Liver (tissue), 9 donors: ENCODE measurements around the gene RSPRY1. TPM values are rescaled to one million over a fixed set of nuclear protein-coding genes. Genes with fewer than 3 reads are reported as not detected.

Source experiments
- DNase-seq: peaks from one replicate; pipeline ENCODE4 v3.0.0-alpha.2; 2017; ENCODE audit warnings: low spot score
- H3K27ac ChIP-seq, 2 donors: one replicate each; pipeline ENCODE4 v1.7.0; 2013; ENCODE audit warnings: inconsistent platforms in 2 of 2, low read length in 2 of 2, control low read depth in 1 of 2, low read depth in 1 of 2, mild to moderate bottlenecking in 1 of 2
- H3K27me3 ChIP-seq, 4 donors: one replicate each; pipeline versions ENCODE4 v1.6.1 to v1.7.0; 2013; ENCODE audit warnings: low read length in 3 of 4, inconsistent platforms in 1 of 4, mild to moderate bottlenecking in 1 of 4, moderate library complexity in 1 of 4; ENCODE audit not compliant: control insufficient read depth in 4 of 4, insufficient read depth in 4 of 4
- H3K36me3 ChIP-seq, 4 donors: one replicate each; pipeline versions ENCODE4 v1.6.1 to v1.7.0; 2013; ENCODE audit warnings: low read length in 3 of 4, mild to moderate bottlenecking in 3 of 4, low read depth in 1 of 4, moderate library complexity in 1 of 4; ENCODE audit not compliant: control insufficient read depth in 4 of 4, insufficient read depth in 3 of 4
- H3K4me1 ChIP-seq, 4 donors: one replicate each; pipeline versions ENCODE4 v1.6.1 to v1.7.0; 2013; ENCODE audit warnings: low read length in 3 of 4, mild to moderate bottlenecking in 3 of 4, moderate library complexity in 1 of 4; ENCODE audit not compliant: control insufficient read depth in 4 of 4, insufficient read depth in 4 of 4
- H3K4me3 ChIP-seq, 3 donors: one replicate each; pipeline versions ENCODE4 v1.6.1 to v1.7.0; 2013; ENCODE audit warnings: low read length in 3 of 3, control low read depth in 1 of 3, low read depth in 1 of 3, mild to moderate bottlenecking in 1 of 3
- H3K9ac ChIP-seq, 2 donors: one replicate each; pipeline ENCODE4 v1.7.0; 2013; ENCODE audit warnings: low read length in 2 of 2, mild to moderate bottlenecking in 2 of 2, moderate library complexity in 2 of 2, control low read depth in 1 of 2, low read depth in 1 of 2
- H3K9me3 ChIP-seq, 4 donors: one replicate each; pipeline versions ENCODE4 v1.6.1 to v1.7.0; 2013; ENCODE audit warnings: low read length in 3 of 4; ENCODE audit not compliant: control insufficient read depth in 4 of 4
- ATF3 ChIP-seq: IDR thresholded peaks from 2 replicates; pipeline ENCODE4 v1.6.1; 2016; ENCODE audit warnings: antibody characterized with exemption
- FOXA1 ChIP-seq: IDR thresholded peaks from 2 replicates; pipeline ENCODE4 v1.6.1; 2016; ENCODE audit warnings: antibody characterized with exemption
- FOXA2 ChIP-seq: IDR thresholded peaks from 2 replicates; pipeline ENCODE4 v1.6.1; 2016; ENCODE audit warnings: antibody characterized with exemption
- GABPA ChIP-seq, 2 donors: IDR thresholded peaks in 1 of 2; conservative IDR thresholded peaks in 1 of 2; 2 replicates each; pipeline ENCODE4 v1.6.1; 2016; ENCODE audit warnings: antibody characterized with exemption in 2 of 2, mild to moderate bottlenecking in 1 of 2, moderate library complexity in 1 of 2
- HNF4A ChIP-seq, 2 donors: conservative IDR thresholded peaks; 2 replicates each; pipeline ENCODE4 v1.6.1; 2016; ENCODE audit warnings: antibody characterized with exemption in 2 of 2, mild to moderate bottlenecking in 2 of 2
- HNF4G ChIP-seq: IDR thresholded peaks from 2 replicates; pipeline ENCODE4 v1.6.1; 2016; ENCODE audit warnings: antibody characterized with exemption
- MAX ChIP-seq: IDR thresholded peaks from 2 replicates; pipeline ENCODE4 v1.6.1; 2016; ENCODE audit warnings: antibody characterized with exemption
- REST ChIP-seq: IDR thresholded peaks from 2 replicates; pipeline ENCODE4 v1.6.1; 2016; ENCODE audit warnings: antibody characterized with exemption, mild to moderate bottlenecking
- SP1 ChIP-seq: IDR thresholded peaks from 2 replicates; pipeline ENCODE4 v1.6.1; 2018; ENCODE audit warnings: antibody characterized with exemption, mild to moderate bottlenecking
- TAF1 ChIP-seq: conservative IDR thresholded peaks from 2 replicates; pipeline ENCODE4 v1.6.1; 2016; ENCODE audit warnings: antibody characterized with exemption, mild to moderate bottlenecking
- YY1 ChIP-seq: IDR thresholded peaks from 2 replicates; pipeline ENCODE4 v1.6.1; 2016; ENCODE audit warnings: antibody characterized with exemption, mild to moderate bottlenecking
- ZBTB33 ChIP-seq: IDR thresholded peaks from 2 replicates; pipeline ENCODE4 v1.6.1; 2016; ENCODE audit warnings: antibody characterized with exemption
- WGBS: extraction: QIAGEN DNeasy Blood & Tissue Kit; methylation state at CpG from one replicate; pipeline ENCODE4 v1.1.7; 2013; 5-methylcytosine and 5-hydroxymethylcytosine counted together
- polyA plus RNA-seq, 2 donors: library from polyadenylated mRNA; stranded (reverse) in 1 of 2; unstranded in 1 of 2; fragments of 200-250 nt in 1 of 2; fragments of >200 nt in 1 of 2; fragmentation: Nextera tagmentation in 1 of 2; extraction: Ambion mirVana in 1 of 2; gene quantifications; one replicate each; pipeline versions ENCODE4 v1.2.1 to v1.2.3, GENCODE V29; 2013 to 2015
- total RNA-seq, 2 donors: library from RNA; depleted of rRNA; stranded (reverse); fragments of >200 nt; gene quantifications; one replicate each; pipeline ENCODE4 v1.2.3, GENCODE V29; 2014
- donor health status: healthy.
- donor health status: healthy.
- donor health status: healthy.
- donor health status: healthy.
- donor health status: healthy.

The RSPRY1 gene
- total and polyA plus RNA-seq, 4 donors = 10.9 to 27.6 (median 20.2) TPM

GRCh38 chr16:57270221-57271062, 84.3 kb downstream of the RSPRY1 start (continued):
- TF ChIP-seq HNF4G = no peak

- 97% methylated on average over 7 of the region's 7 CpGs for WGBS
- Histone ChIP-seq H3K36me3 (no peaks in the 10 kb centered on the region), H3K27me3 (no peaks in the 10 kb centered on the region), H3K4me3 (no peak overlapping the region), H3K9me3 (no peaks in the 10 kb centered on the region), H3K4me1 (peaks cover 0 to 4% (median 0%) of the 10 kb centered on the region in 4 donors), H3K9ac (no peak overlapping the region), H3K27ac (no peak overlapping the region)
- TF ChIP-seq FOXA1 (no peak), HNF4G (no peak), TAF1 (no peak)
- DNase-seq = no peak
Measured at GRCh38 chr16:57271063-57271345, 84.9 kb downstream of the RSPRY1 start.

GRCh38 chr16:57271867-57272495, 85.9 kb downstream of the RSPRY1 start:
- no peak for TF ChIP-seq MAX
- TF ChIP-seq ZBTB33 = no peak
- TF ChIP-seq REST = no peak
- DNase-seq = no peak
- WGBS = 93% methylated on average over 5 of the region's 5 CpGs
- no peaks in the 10 kb centered on the region for H3K36me3 ChIP-seq
- H3K4me1 ChIP-seq = peaks cover 0 to 9% (median 1%) of the 10 kb centered on the region in 4 donors
- no peak overlapping the region for H3K9ac ChIP-seq
- H3K27ac ChIP-seq = no peak overlapping the region
- no peaks in the 10 kb centered on the region for H3K9me3 ChIP-seq
- no peak overlapping the region for H3K4me3 ChIP-seq
- no peaks in the 10 kb centered on the region for H3K27me3 ChIP-seq

GRCh38 chr16:57273359-57273758, 87.2 kb downstream of the RSPRY1 start:
- no peaks in the 10 kb centered on the region for H3K9me3 ChIP-seq
- no peak overlapping the region for H3K9ac ChIP-seq
- no peak overlapping the region for H3K4me3 ChIP-seq
- peaks cover 0 to 7% (median 1%) of the 10 kb centered on the region in 4 donors for H3K4me1 ChIP-seq
- no peak overlapping the region for H3K27ac ChIP-seq
- H3K27me3 ChIP-seq = no peaks in the 10 kb centered on the region
- 86% methylated on average over 1 of the region's 1 CpG for WGBS
- no peaks in the 10 kb centered on the region for H3K36me3 ChIP-seq
- DNase-seq = no peak
- TF ChIP-seq HNF4A (conservative IDR thresholded peaks at IDR 0.05) (no peak), GABPA (IDR thresholded peaks at IDR 0.05 in 1 of 2, conservative IDR thresholded peaks at IDR 0.05 in 1 of 2) (no peak), ATF3 (no peak), FOXA2 (no peak), SP1 (no peak), YY1 (no peak), REST (no peak)
